A549 (cell line): ENCODE results near the gene FAM181A. TPM values are rescaled to one million over a fixed set of nuclear protein-coding genes. Genes with fewer than 3 reads are reported as not detected.

Experiments
- ATAC-seq, 2 experiments: fragments of 200-7000 bp in 1 of 2; fragments of >200 bp in 1 of 2; cut with Nextera tagmentation in 1 of 2; cut with Tn5 transposase in 1 of 2; 3 replicates each; pipeline versions ENCODE4 v1.8.0 to v1.9.1; 2018 to 2020; ENCODE audit warnings: mild to moderate bottlenecking in 1 of 2, moderate library complexity in 1 of 2
- CTCF ChIA-PET: fragments of 300-600 bp; sonication (Branson Sonifier 250); formaldehyde crosslinking; extraction: SDS; loops from one replicate; lab custom pipeline; 2021; ENCODE audit warnings: antibody characterized with exemption, inconsistent platforms; lab: Yijun Ruan, JAX
- POLR2A ChIA-PET: fragments of 350-600 bp; formaldehyde crosslinking; extraction: SDS; loops from one replicate; lab custom pipeline; 2021; ENCODE audit warnings: antibody characterized with exemption, inconsistent platforms; lab: Yijun Ruan, JAX
- DNase-seq, 2 experiments: peaks; one replicate each; pipeline versions ENCODE4 v3.0.0 to v3.0.0-alpha.2; 2011 to 2016; ENCODE audit warnings: low read depth in 1 of 2, low spot score in 1 of 2
- FAIRE-seq: peaks from 2 replicates; lab custom pipeline; 2011; peaks lifted over from hg19 to GRCh38; lab: Jason Lieb, UNC
- H3K27ac ChIP-seq, 2 experiments: fragments of >200 bp; sonication (Bioruptor Twin); formaldehyde crosslinking; 3 replicates each; pipeline ENCODE4 v1.5.1; 2016 to 2017
- H3K4me1 ChIP-seq: fragments of >200 bp; sonication (Bioruptor Twin); formaldehyde crosslinking; 3 replicates; pipeline ENCODE4 v1.6.1; 2016
- H3K4me2 ChIP-seq: fragments of >200 bp; sonication (Bioruptor Twin); formaldehyde crosslinking; 3 replicates; pipeline ENCODE4 v1.6.1; 2016
- H3K4me3 ChIP-seq: fragments of >200 bp; sonication (Bioruptor Twin); formaldehyde crosslinking; 3 replicates; pipeline ENCODE4 v1.5.1; 2016
- H3K9me3 ChIP-seq: fragments of >200 bp; sonication (Bioruptor Twin); formaldehyde crosslinking; 3 replicates; pipeline ENCODE4 v1.6.1; 2016
- BCL3 ChIP-seq: fragments of >200 bp; sonication (Bioruptor Twin); formaldehyde crosslinking; IDR thresholded peaks from 3 replicates; pipeline ENCODE4 v1.6.1; 2016
- CTCF ChIP-seq: fragments of >200 bp; sonication (Bioruptor Twin); formaldehyde crosslinking; IDR thresholded peaks from 3 replicates; pipeline ENCODE4 v1.5.1; 2016
- E2F6 ChIP-seq: IDR thresholded peaks from 2 replicates; pipeline ENCODE4 v1.6.1; 2012; ENCODE audit warnings: low read depth, borderline replicate concordance
- EHF ChIP-seq: fragments of 250-450 bp; sonication (Bioruptor Pico); IDR thresholded peaks from 2 replicates; pipeline ENCODE4 v1.5.0; 2020; ENCODE audit warnings: mild to moderate bottlenecking
- ELK1 ChIP-seq: fragments of 150-350 bp; IDR thresholded peaks from 2 replicates; pipeline ENCODE4 v1.6.1; 2014; ENCODE audit warnings: low read depth, mild to moderate bottlenecking, low read length
- FOSB ChIP-seq: fragments of 250-450 bp; sonication (Bioruptor Pico); IDR thresholded peaks from 2 replicates; pipeline ENCODE4 v1.5.0; 2020; ENCODE audit warnings: mild to moderate bottlenecking, moderate library complexity
- FOSL2 ChIP-seq, 2 experiments: fragments of 450-650 bp in 1 of 2; fragments of >200 bp in 1 of 2; sonication (Bioruptor Twin) in 1 of 2; formaldehyde crosslinking; IDR thresholded peaks; 2 replicates each; pipeline versions ENCODE4 v1.5.0 to v1.6.1; 2016 to 2020; ENCODE audit warnings: mild to moderate bottlenecking in 1 of 2, moderate library complexity in 1 of 2
- HES2 ChIP-seq: fragments of >200 bp; sonication (Bioruptor Twin); formaldehyde crosslinking; IDR thresholded peaks from 2 replicates; pipeline ENCODE4 v1.6.1; 2016
- HOXA7 ChIP-seq: fragments of 250-450 bp; sonication (Bioruptor Pico); IDR thresholded peaks from 2 replicates; pipeline ENCODE4 v1.5.0; 2020; ENCODE audit warnings: mild to moderate bottlenecking, moderate library complexity
- HOXB13 ChIP-seq: fragments of 250-450 bp; sonication (Bioruptor Pico); IDR thresholded peaks from 2 replicates; pipeline ENCODE4 v1.5.0; 2020; ENCODE audit warnings: low read depth, mild to moderate bottlenecking, moderate library complexity
- HOXB5 ChIP-seq: fragments of 250-450 bp; sonication (Bioruptor Pico); IDR thresholded peaks from 2 replicates; pipeline ENCODE4 v1.5.0; 2020; ENCODE audit warnings: mild to moderate bottlenecking, moderate library complexity
- JUN ChIP-seq, 2 experiments: fragments of >200 bp; sonication (Bioruptor Twin); formaldehyde crosslinking; IDR thresholded peaks; 2 replicates in 1 of 2; 3 replicates in 1 of 2; pipeline ENCODE4 v1.6.1; 2016 to 2017
- KDM1A ChIP-seq: fragments of 200-600 bp; sonication (generic); IDR thresholded peaks from 2 replicates; pipeline ENCODE4 v1.6.1; 2016; ENCODE audit warnings: low read depth, mild to moderate bottlenecking
- MAZ ChIP-seq: fragments of 150-350 bp; IDR thresholded peaks from 2 replicates; pipeline ENCODE4 v1.6.1; 2014; ENCODE audit warnings: antibody characterized with exemption, low read depth, low read length, borderline replicate concordance
- MYC ChIP-seq: IDR thresholded peaks from 2 replicates; pipeline ENCODE4 v1.6.1; 2012; ENCODE audit warnings: mild to moderate bottlenecking, inconsistent platforms, low read length, improper control_type of control experiment, borderline replicate concordance
- POLR2A ChIP-seq: IDR thresholded peaks from 2 replicates; pipeline ENCODE4 v1.6.1; 2012; ENCODE audit warnings: mild to moderate bottlenecking, low read length
- POLR2AphosphoS2 ChIP-seq: conservative IDR thresholded peaks from 2 replicates; pipeline ENCODE4 v1.6.1; 2012; ENCODE audit warnings: low read length, improper control_type of control experiment, inconsistent platforms
- RFX5 ChIP-seq: fragments of 450-650 bp; IDR thresholded peaks from 2 replicates; pipeline ENCODE4 v1.7.1; 2014; ENCODE audit warnings: antibody characterized with exemption, mild to moderate bottlenecking, moderate library complexity
- RNF2 ChIP-seq: fragments of 200-600 bp; sonication (generic); IDR thresholded peaks from 2 replicates; pipeline ENCODE4 v1.6.1; 2016; ENCODE audit warnings: low read depth, mild to moderate bottlenecking, antibody characterized with exemption, moderate library complexity, borderline replicate concordance
- SMC3 ChIP-seq: fragments of >200 bp; sonication (Bioruptor Twin); formaldehyde crosslinking; IDR thresholded peaks from 3 replicates; pipeline ENCODE4 v1.6.1; 2018; ENCODE audit warnings: inconsistent platforms
- TP53 ChIP-seq: fragments of 250-450 bp; sonication (Bioruptor Pico); IDR thresholded peaks from 2 replicates; pipeline ENCODE4 v1.5.0; 2021; ENCODE audit warnings: mild to moderate bottlenecking, moderate library complexity
- ZFP36 ChIP-seq: fragments of 450-650 bp; IDR thresholded peaks from 2 replicates; pipeline ENCODE4 v1.6.1; 2014; ENCODE audit warnings: borderline replicate concordance; ENCODE audit not compliant: partially characterized antibody
- ZNF302 ChIP-seq: fragments of 250-450 bp; sonication (Bioruptor Pico); IDR thresholded peaks from 2 replicates; pipeline ENCODE4 v1.9.0; 2021; ENCODE audit warnings: inconsistent platforms, mild to moderate bottlenecking, moderate library complexity
- WGBS: methylation state at CpG from one replicate; pipeline ENCODE4 v1.1.6; 2017; ENCODE audit errors: missing lambda C conversion rate; 5-methylcytosine and 5-hydroxymethylcytosine counted together
- polyA plus RNA-seq, 4 experiments: library from polyadenylated mRNA; depleted of rRNA in 3 of 4; stranded (reverse); fragments of >200 nt; fragmentation: RNase III in 1 of 4; extraction: RNeasy Plus Mini Kit Qiagen cat#74134 plus additional on column Dnase treatment in 1 of 4; gene quantifications; 2 replicates in 3 of 4; 3 replicates in 1 of 4; pipeline ENCODE4 v1.2.3, GENCODE V29; 2011 to 2017

FAM181A gene
- polyA plus RNA-seq, 2 of the 4 experiments (the other 2 are of a cell fraction) = not detected

- Histone ChIP-seq H3K9me3 (no peaks in the 10 kb centered on the region), H3K4me1 (peaks cover 22% of the 10 kb centered on the region), H3K4me3 (no peak overlapping the region), H3K27ac (peak overlapping the region in 1 of 2 experiments; percentile 23; a peak in 2 of 6 replicates), H3K4me2 (no peak overlapping the region)
- WGBS = 80% methylated on average over 13 of the region's 14 CpGs
- DNase-seq (no peak), ATAC-seq (no peak), FAIRE-seq (no peak)
- ChIA-PET POLR2A (no interaction called here), CTCF (interaction anchor here (0.9 to 29.6 kb wide), 3 partner anchors 11 to 180 kb away, joined by 3 to 601 read pairs (median 601); partner anchors contain the start of gene ASB2)
- TF ChIP-seq ZFP36 (no peak), RNF2 (no peak), HOXB5 (CRISPR knock-in tag) (no peak), ZNF302 (CRISPR knock-in tag) (no peak)
Measured at GRCh38 chr14:93956514-93957332, 29.6 kb downstream of the FAM181A start.

GRCh38 chr14:93957333-93957710, 30.2 kb downstream of the FAM181A start:
- POLR2A ChIA-PET = no interaction called here
- H3K4me2 ChIP-seq = no peak overlapping the region
- DNase-seq = no peak
- CTCF ChIA-PET = interaction anchor here (2.4 to 29.6 kb wide), 3 partner anchors 10 to 15 kb away, joined by 9 to 601 read pairs (median 601); partner anchors contain the start of gene ASB2
- TF ChIP-seq SMC3 = no peak
- no peak for TF ChIP-seq KDM1A
- TF ChIP-seq ELK1 = no peak
- TF ChIP-seq CTCF = no peak
- no peak for TF ChIP-seq POLR2AphosphoS2
- TF ChIP-seq TP53 (CRISPR knock-in tag) = no peak
- no peak for TF ChIP-seq FOSB (CRISPR knock-in tag)
- TF ChIP-seq EHF (CRISPR knock-in tag) = no peak
- no peak for TF ChIP-seq BCL3
- TF ChIP-seq MYC = no peak
- no peak for TF ChIP-seq HOXB13
- TF ChIP-seq ZFP36 = no peak
- TF ChIP-seq FOSL2 (IDR thresholded peaks at IDR 0.05) = no peak
- no peak for TF ChIP-seq FOSL2 (CRISPR knock-in tag; IDR thresholded peaks at IDR 0.05)
- TF ChIP-seq RFX5 = no peak
- no peak for TF ChIP-seq HOXA7
- TF ChIP-seq MAZ = no peak
- TF ChIP-seq HES2 = no peak
- no peak for TF ChIP-seq JUN (IDR thresholded peaks at IDR 0.05)
- no peak for TF ChIP-seq E2F6
- TF ChIP-seq POLR2A = no peak
- TF ChIP-seq, all 56 proteins: peak for 0
- Histone ChIP-seq H3K4me1 (peaks cover 22% of the 10 kb centered on the region), H3K4me3 (no peak overlapping the region), H3K9me3 (no peaks in the 10 kb centered on the region), H3K27ac (peak overlapping the region in 1 of 2 experiments; percentile 81; a peak in 2 of 6 replicates)
- FAIRE-seq = no peak
- WGBS = 92% methylated on average over 7 of the region's 7 CpGs
- no peak for ATAC-seq
